HUES48 (cell line): ENCODE data around the gene PRKAA1.
"Not testable (repeated sequence)": the region's sequence is repeated elsewhere in the genome, so short reads cannot be mapped to it uniquely, and the experiment has no call there.

Experiments used
- H3K27ac ChIP-seq: one replicate; pipeline ENCODE4 v1.7.0; 2013; ENCODE audit warnings: low read depth, low read length, inconsistent platforms
- H3K27me3 ChIP-seq: 2 replicates; pipeline ENCODE4 v1.6.1; 2013; ENCODE audit warnings: mild to moderate bottlenecking, low read length; ENCODE audit not compliant: control insufficient read depth, insufficient read depth
- H3K36me3 ChIP-seq: 2 replicates; pipeline ENCODE4 v1.6.1; 2013; ENCODE audit warnings: low read length; ENCODE audit not compliant: control insufficient read depth, insufficient read depth
- H3K4me1 ChIP-seq: 2 replicates; pipeline ENCODE4 v1.6.1; 2013; ENCODE audit warnings: mild to moderate bottlenecking, low read length; ENCODE audit not compliant: control insufficient read depth, insufficient read depth
- H3K4me3 ChIP-seq: 2 replicates; pipeline ENCODE4 v1.5.1; 2013; ENCODE audit warnings: mild to moderate bottlenecking, low read depth, low read length
- H3K9ac ChIP-seq: 2 replicates; pipeline ENCODE4 v1.6.1; 2013; ENCODE audit warnings: mild to moderate bottlenecking, low read depth, low read length, moderate library complexity
- H3K9me3 ChIP-seq: 2 replicates; pipeline ENCODE4 v1.6.1; 2013; ENCODE audit warnings: low read length; ENCODE audit not compliant: control insufficient read depth, insufficient read depth

PRKAA1 gene

DNA sequence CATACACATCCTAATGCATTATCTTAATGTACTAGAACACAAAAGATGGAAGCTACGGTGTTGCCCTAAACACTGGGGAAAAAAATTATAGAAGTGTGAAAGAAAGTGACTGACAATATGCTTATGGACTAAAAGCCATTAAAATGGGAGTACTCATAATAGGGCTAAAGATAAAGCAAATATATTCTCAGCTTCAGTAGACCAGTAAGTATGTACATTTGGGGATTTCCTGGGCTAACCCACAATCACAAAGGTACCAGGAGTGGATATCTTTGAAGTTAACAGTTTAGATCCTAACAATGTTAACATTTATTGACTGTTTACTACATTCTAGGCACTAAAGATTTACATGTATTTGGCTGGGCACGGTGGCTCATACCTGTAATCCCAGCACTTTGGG lies 81.6 kb downstream of the PRKAA1 start:
- no peak overlapping the region for H3K9ac ChIP-seq
- no peak overlapping the region for H3K4me3 ChIP-seq
- H3K36me3 ChIP-seq = no peaks in the 10 kb centered on the region
- no peaks in the 10 kb centered on the region for H3K4me1 ChIP-seq
- no peaks in the 10 kb centered on the region for H3K27me3 ChIP-seq
- H3K27ac ChIP-seq = no peak overlapping the region
- H3K9me3 ChIP-seq = peaks cover 6% of the 10 kb centered on the region; the same call in 1 of the 2 replicates

DNA sequence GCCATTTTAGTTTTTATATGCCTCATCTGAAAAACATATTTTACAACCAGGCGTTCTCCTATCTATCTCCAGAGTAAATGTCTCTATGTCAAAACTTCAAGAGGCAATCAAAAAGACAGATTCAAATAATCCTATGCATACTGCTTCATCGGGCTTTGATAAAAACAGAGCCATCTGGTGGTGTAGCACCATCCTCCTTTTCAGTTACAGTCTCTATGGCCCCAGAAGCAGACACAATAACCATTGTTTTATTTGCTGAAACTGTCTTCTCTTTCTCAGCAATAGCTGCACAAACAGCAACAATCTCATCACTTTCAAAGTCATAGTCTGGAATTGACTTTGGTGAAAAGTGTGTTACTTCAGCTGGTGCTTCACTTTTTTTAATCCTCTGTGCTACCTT lies 82.2 kb downstream of the PRKAA1 start:
- Histone ChIP-seq H3K4me1 (no peaks in the 10 kb centered on the region), H3K9me3 (peaks cover 2% of the 10 kb centered on the region; the same call in 1 of the 2 replicates), H3K36me3 (no peaks in the 10 kb centered on the region), H3K4me3 (no peak overlapping the region), H3K9ac (no peak overlapping the region), H3K27me3 (no peaks in the 10 kb centered on the region), H3K27ac (no peak overlapping the region)

DNA sequence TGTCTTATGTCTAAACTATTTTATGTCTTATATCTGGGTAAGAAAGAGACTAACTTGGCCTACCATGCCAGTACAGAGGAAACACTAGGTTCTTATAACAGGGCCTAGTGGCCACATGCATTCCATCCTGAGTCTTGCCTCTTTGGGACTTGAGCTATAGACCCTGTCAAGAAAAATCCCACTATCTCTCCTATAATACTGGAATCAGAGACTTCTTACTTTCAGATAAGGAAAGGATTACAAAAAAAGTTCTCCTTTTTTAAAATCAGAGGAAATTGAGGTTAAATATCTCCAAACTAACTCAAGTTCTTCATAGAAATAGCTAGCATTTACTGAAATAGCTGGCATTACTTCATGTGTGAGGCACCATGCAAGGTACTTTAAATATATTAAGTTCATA lies 84.2 kb downstream of the PRKAA1 start:
- no peaks in the 10 kb centered on the region; the same call in 1 of the 2 replicates for H3K9me3 ChIP-seq
- H3K9ac ChIP-seq = no peak overlapping the region
- H3K27me3 ChIP-seq = no peaks in the 10 kb centered on the region
- H3K36me3 ChIP-seq = no peaks in the 10 kb centered on the region
- H3K27ac ChIP-seq = no peak overlapping the region
- no peaks in the 10 kb centered on the region for H3K4me1 ChIP-seq
- H3K4me3 ChIP-seq = no peak overlapping the region

DNA sequence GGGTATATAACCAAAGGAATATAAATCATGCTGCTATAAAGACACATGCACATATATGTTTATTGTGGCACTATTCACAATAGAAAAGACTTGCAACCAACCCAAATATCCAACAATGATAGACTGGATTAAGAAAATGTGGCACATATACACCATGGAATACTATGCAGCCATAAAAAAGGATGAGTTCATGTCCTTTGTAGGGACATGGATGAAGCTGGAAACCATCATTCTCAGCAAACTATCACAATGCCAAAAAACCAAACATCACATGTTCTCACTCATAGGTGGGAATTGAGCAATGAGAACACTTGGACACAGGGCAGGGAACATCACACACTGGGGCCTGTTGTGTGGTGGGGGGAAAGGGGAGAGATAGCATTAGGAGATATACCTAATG lies 87.6 kb downstream of the PRKAA1 start:
- not testable (repeated sequence) for H3K9ac ChIP-seq, H3K4me1 ChIP-seq, H3K9me3 ChIP-seq, H3K27me3 ChIP-seq, H3K36me3 ChIP-seq, H3K4me3 ChIP-seq, H3K27ac ChIP-seq
